SK-N-SH (cell line): Measurements from ENCODE around the gene SND1. TPM values are rescaled to one million over a fixed set of nuclear protein-coding genes. Genes with fewer than 3 reads are reported as not detected.

ENCODE experiments used
- CTCF ChIA-PET: fragments of 300-600, 350-600 bp; formaldehyde crosslinking; extraction: SDS; loops from one replicate; lab custom pipeline; 2021; lab: Yijun Ruan, JAX
- POLR2A ChIA-PET: fragments of 350-600 bp; sonication (Branson Sonifier 250); formaldehyde crosslinking; extraction: SDS; loops from one replicate; lab custom pipeline; 2020; ENCODE audit warnings: antibody characterized with exemption, inconsistent platforms; lab: Yijun Ruan, JAX
- DNase-seq: peaks from one replicate; pipeline ENCODE4 v3.0.0; 2012
- H2AFZ ChIP-seq: fragments of 200-600 bp; sonication (generic); 2 replicates; pipeline ENCODE4 v1.8.1; 2016; ENCODE audit warnings: antibody characterized with exemption, mild to moderate bottlenecking, low read depth
- H3F3A ChIP-seq: fragments of 200-600 bp; sonication (generic); replicated peaks from 2 replicates; pipeline ENCODE3; 2016; ENCODE audit warnings: antibody characterized with exemption, mild to moderate bottlenecking; ENCODE audit not compliant: insufficient read depth
- H3K27ac ChIP-seq, 2 experiments: fragments of 200-500 bp in 1 of 2; fragments of 200-600 bp in 1 of 2; sonication (Bioruptor generic) in 1 of 2; sonication (generic), shearing (Covaris generic) in 1 of 2; 2 replicates each; pipeline versions ENCODE4 v1.5.1 to v1.6.1; 2014 to 2016; ENCODE audit warnings: low read depth in 2 of 2, inconsistent platforms in 1 of 2, low read length in 1 of 2, mild to moderate bottlenecking in 1 of 2, mixed read lengths in 1 of 2
- H3K27me3 ChIP-seq: fragments of 200-600 bp; sonication (generic), shearing (Covaris generic); 2 replicates; pipeline ENCODE4 v1.6.1; 2016; ENCODE audit warnings: mixed run types; ENCODE audit not compliant: insufficient read depth
- H3K36me3 ChIP-seq, 2 experiments: fragments of 200-500 bp in 1 of 2; fragments of 200-600 bp in 1 of 2; sonication (Bioruptor generic) in 1 of 2; sonication (generic) in 1 of 2; replicated peaks in 1 of 2; 2 replicates each; pipeline versions ENCODE3 to v1.5.1; 2014 to 2016; ENCODE audit warnings: low read length in 1 of 2, mild to moderate bottlenecking in 1 of 2; ENCODE audit not compliant: insufficient read depth in 2 of 2, control insufficient read depth in 1 of 2
- H3K4me1 ChIP-seq, 2 experiments: fragments of 200-500 bp in 1 of 2; fragments of 200-600 bp in 1 of 2; sonication (Bioruptor generic) in 1 of 2; sonication (generic), shearing (Covaris generic) in 1 of 2; 2 replicates each; pipeline versions ENCODE4 v1.5.1 to v1.6.1; 2014 to 2016; ENCODE audit warnings: low read depth in 1 of 2, low read length in 1 of 2, mixed run types in 1 of 2; ENCODE audit not compliant: insufficient read depth in 2 of 2, control insufficient read depth in 1 of 2
- H3K4me2 ChIP-seq: fragments of 200-600 bp; sonication (generic), shearing (Covaris generic); 2 replicates; pipeline ENCODE4 v1.6.1; 2017; ENCODE audit warnings: mixed run types
- H3K4me3 ChIP-seq, 2 experiments: fragments of 200-500 bp in 1 of 2; fragments of 200-600 bp in 1 of 2; sonication (Bioruptor generic) in 1 of 2; sonication (generic), shearing (Covaris generic) in 1 of 2; 2 replicates each; pipeline versions ENCODE4 v1.5.1 to v1.8.1; 2014 to 2016; ENCODE audit warnings: low read depth in 2 of 2, inconsistent platforms in 1 of 2, low read length in 1 of 2, mild to moderate bottlenecking in 1 of 2, mixed read lengths in 1 of 2, moderate library complexity in 1 of 2
- H3K79me2 ChIP-seq: fragments of 200-600 bp; sonication (generic); 2 replicates; pipeline ENCODE4 v1.8.1; 2017; ENCODE audit warnings: mild to moderate bottlenecking; ENCODE audit not compliant: insufficient read depth
- H3K9ac ChIP-seq: fragments of 200-600 bp; sonication (generic); 2 replicates; pipeline ENCODE4 v1.6.1; 2017; ENCODE audit warnings: mixed run types
- H3K9me2 ChIP-seq: fragments of 200-600 bp; sonication (generic); 2 replicates; pipeline ENCODE4 v1.6.1; 2017; ENCODE audit warnings: mixed run types
- H3K9me3 ChIP-seq: fragments of 200-600 bp; sonication (generic); 2 replicates; pipeline ENCODE4 v1.6.1; 2017; ENCODE audit warnings: mixed run types, mild to moderate bottlenecking, moderate library complexity
- H4K20me1 ChIP-seq: fragments of 200-600 bp; sonication (generic); 2 replicates; pipeline ENCODE4 v1.6.1; 2017; ENCODE audit warnings: mild to moderate bottlenecking, mixed run types; ENCODE audit not compliant: insufficient read depth
- ELF1 ChIP-seq: IDR thresholded peaks from 2 replicates; pipeline ENCODE4 v1.4.0; 2012
- FOXJ3 ChIP-seq: sonication (generic); formaldehyde crosslinking; IDR thresholded peaks from 2 replicates; pipeline ENCODE4 v1.5.1; 2020; ENCODE audit warnings: mild to moderate bottlenecking, missing genetic modification reagents
- MEF2A ChIP-seq: IDR thresholded peaks from 2 replicates; pipeline ENCODE4 v1.4.0; 2012; ENCODE audit warnings: low read depth, borderline replicate concordance
- MXI1 ChIP-seq: IDR thresholded peaks from 2 replicates; pipeline ENCODE4 v1.6.1; 2012; ENCODE audit warnings: mild to moderate bottlenecking, low read depth, low read length, improper control_type of control experiment
- PBX3 ChIP-seq: IDR thresholded peaks from 2 replicates; pipeline ENCODE4; 2012
- RCOR1 ChIP-seq: fragments of 150-350 bp; IDR thresholded peaks from 2 replicates; pipeline ENCODE4 v1.6.1; 2017; ENCODE audit warnings: antibody characterized with exemption, low read length
- REST ChIP-seq: IDR thresholded peaks from 2 replicates; pipeline ENCODE4 v1.6.1; 2012; ENCODE audit warnings: mild to moderate bottlenecking, low read depth, low read length, moderate library complexity
- SIN3A ChIP-seq: IDR thresholded peaks from 2 replicates; pipeline ENCODE4 v1.6.1; 2012; ENCODE audit warnings: low read depth, mild to moderate bottlenecking, low read length, moderate library complexity, borderline replicate concordance
- TCF12 ChIP-seq: IDR thresholded peaks from 2 replicates; pipeline ENCODE4 v1.4.0; 2012
- WGBS: methylation state at CpG from one replicate; pipeline ENCODE4 v1.1.6; 2017; ENCODE audit warnings: low lambda C conversion rate; 5-methylcytosine and 5-hydroxymethylcytosine counted together
- polyA plus RNA-seq, 3 experiments: library from polyadenylated mRNA; depleted of rRNA; stranded (reverse); fragments of >200 nt; gene quantifications; 2 replicates each; pipeline ENCODE4 v1.2.3, GENCODE V29; 2012

SND1 gene
- polyA plus RNA-seq, 1 of the 3 experiments (the other 2 are of a cell fraction): 165 TPM

DNA sequence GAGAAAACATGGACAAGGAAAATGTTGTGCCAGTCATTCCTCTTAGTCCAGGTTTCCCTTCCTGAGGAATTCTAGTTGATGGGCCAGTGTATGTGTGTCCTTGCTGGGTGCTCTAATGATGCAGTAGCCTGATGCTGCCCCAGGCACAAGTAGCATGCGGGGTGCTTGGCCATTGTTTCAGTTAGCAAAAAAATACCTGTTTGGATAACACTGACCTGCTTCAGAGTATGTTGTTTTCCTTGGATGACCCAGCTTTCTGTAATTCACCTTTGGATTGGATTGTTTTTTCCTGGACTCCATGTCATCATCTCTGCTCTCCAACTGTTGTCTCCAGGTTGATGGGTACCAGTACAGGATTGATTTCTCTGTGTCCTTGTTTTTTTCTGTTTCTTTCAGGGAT, 169.2 kb downstream of the SND1 start:
- H3K4me2 ChIP-seq: 0 out of 2 replicates have a peak overlapping the region, but pooled peaks have one; percentile 14
- H3K79me2 ChIP-seq: peaks cover 88% of the 10 kb centered on the region
- peak overlapping the region; percentile 34 to 46; a peak in 3 of 4 replicates for H3K27ac ChIP-seq
- H3K4me1 ChIP-seq: peaks cover 11 to 20% of the 10 kb centered on the region in 2 experiments
- 88% methylated on average over 1 of the region's 1 CpG for WGBS
- POLR2A ChIA-PET: no interaction called here
- H2AFZ ChIP-seq: no peak overlapping the region
- no peak for DNase-seq
- no peaks in the 10 kb centered on the region for H3K36me3 ChIP-seq
- H3K9me2 ChIP-seq: no peaks in the 10 kb centered on the region
- H4K20me1 ChIP-seq: peaks cover 76% of the 10 kb centered on the region
- CTCF ChIA-PET: interaction anchor here (0.8 to 1.2 kb wide), 4 partner anchors 8 to 314 kb away, joined by 3 to 4 read pairs (median 3); no protein-coding TSS in a partner anchor
- TF ChIP-seq RCOR1 (no peak), ELF1 (no peak)
- no peaks in the 10 kb centered on the region for H3K27me3 ChIP-seq
- no peak overlapping the region for H3K9ac ChIP-seq
- no peaks in the 10 kb centered on the region for H3K9me3 ChIP-seq
- H3K4me3 ChIP-seq: no peak overlapping the region
- peaks cover 5% of the 10 kb centered on the region for H3F3A ChIP-seq

- peaks cover 11 to 20% of the 10 kb centered on the region in 2 experiments for H3K4me1 ChIP-seq
- H3K79me2 ChIP-seq: peaks cover 86% of the 10 kb centered on the region
- no peak overlapping the region for H3K27ac ChIP-seq
- no peaks in the 10 kb centered on the region for H3K9me2 ChIP-seq
- DNase-seq: no peak
- H3K9me3 ChIP-seq: no peaks in the 10 kb centered on the region
- no peak overlapping the region for H3K9ac ChIP-seq
- ChIA-PET CTCF (interaction anchor here (0.6 to 1.0 kb wide), 4 partner anchors 8 to 564 kb away, joined by 3 read pairs; no protein-coding TSS in a partner anchor), POLR2A (no interaction called here)
- peaks cover 65% of the 10 kb centered on the region for H4K20me1 ChIP-seq
- 97% methylated on average over 5 of the region's 5 CpGs for WGBS
- H3K36me3 ChIP-seq: peaks cover 0 to 9% of the 10 kb centered on the region in 2 experiments
- TF ChIP-seq MEF2A: no peak
- TF ChIP-seq MXI1: no peak
- no peak for TF ChIP-seq FOXJ3
- peaks cover 5% of the 10 kb centered on the region for H3F3A ChIP-seq
- no peak overlapping the region for H3K4me3 ChIP-seq
- no peak overlapping the region for H2AFZ ChIP-seq
- H3K27me3 ChIP-seq: no peaks in the 10 kb centered on the region
- no peak overlapping the region for H3K4me2 ChIP-seq
Measured at GRCh38 chr7:127822822-127823508, 171.0 kb downstream of the SND1 start.

GRCh38 chr7:127824682-127825081, 172.7 kb downstream of the SND1 start:
- Histone ChIP-seq H3K36me3 (peaks cover 0 to 9% of the 10 kb centered on the region in 2 experiments), H3K4me2 (no peak overlapping the region), H3K9me2 (no peaks in the 10 kb centered on the region), H4K20me1 (peaks cover 51% of the 10 kb centered on the region), H3K4me3 (no peak overlapping the region), H3K4me1 (peaks cover 15% of the 10 kb centered on the region in 2 experiments), H3K27ac (no peak overlapping the region), H3K79me2 (peaks cover 86% of the 10 kb centered on the region), H3K9me3 (no peaks in the 10 kb centered on the region), H3K9ac (no peak overlapping the region), H2AFZ (no peak overlapping the region), H3F3A (peaks cover 4% of the 10 kb centered on the region), H3K27me3 (no peaks in the 10 kb centered on the region)
- ChIA-PET CTCF (interaction anchor here (1.4 to 1.6 kb wide), 2 partner anchors 13 to 35 kb away, joined by 3 read pairs; no protein-coding TSS in a partner anchor), POLR2A (no interaction called here)
- DNase-seq: no peak
- 94% methylated on average over 1 of the region's 1 CpG for WGBS
- no peak for TF ChIP-seq TCF12
- no peak for TF ChIP-seq PBX3
- TF ChIP-seq REST: no peak
- TF ChIP-seq ELF1: no peak
- TF ChIP-seq SIN3A: no peak
